Type B pancreatic cell (in vitro differentiated cells): Measurements from ENCODE around the gene TKT. TPM values are rescaled to one million over a fixed set of nuclear protein-coding genes. Genes with fewer than 3 reads are reported as not detected.

Experiments used
- DNase-seq: peaks from one replicate; pipeline ENCODE4 v3.0.0; 2021; ENCODE audit warnings: mixed read lengths; ENCODE audit not compliant: unreplicated experiment; ENCODE audit errors: extremely low spot score
- H3K27ac Mint-ChIP-seq: 2 replicates; pipeline ENCODE4 v1.8.0; 2021; ENCODE audit warnings: mild to moderate bottlenecking, mixed read lengths
- H3K27me3 Mint-ChIP-seq: 2 replicates; pipeline ENCODE4 v1.8.0; 2021; ENCODE audit warnings: mixed read lengths
- H3K36me3 Mint-ChIP-seq: 2 replicates; pipeline ENCODE4 v1.8.0; 2021; ENCODE audit warnings: mixed read lengths
- H3K4me1 Mint-ChIP-seq: one replicate; pipeline ENCODE4 v1.8.0; 2021; ENCODE audit warnings: mixed read lengths; ENCODE audit not compliant: unreplicated experiment
- H3K4me3 Mint-ChIP-seq: 2 replicates; pipeline ENCODE4 v1.8.0; 2021; ENCODE audit warnings: mild to moderate bottlenecking, mixed read lengths
- H3K9me3 Mint-ChIP-seq: 2 replicates; pipeline ENCODE4 v1.8.0; 2021; ENCODE audit warnings: mixed read lengths
- total RNA-seq: library from RNA; stranded (reverse); gene quantifications from 2 replicates; pipeline ENCODE4 v1.2.1, GENCODE V29; 2021; ENCODE audit warnings: low replicate concordance
- TF ChIP-seq, protein P1 (sequence below): fragments of 200-600 bp; sonication (generic); conservative IDR thresholded peaks from 2 replicates; pipeline ENCODE4 v1.5.0; 2021; ENCODE audit warnings: antibody characterized with exemption, mild to moderate bottlenecking

Gene TKT
- total RNA-seq, 1 donor from 2014 or later = 318 TPM

DNA sequence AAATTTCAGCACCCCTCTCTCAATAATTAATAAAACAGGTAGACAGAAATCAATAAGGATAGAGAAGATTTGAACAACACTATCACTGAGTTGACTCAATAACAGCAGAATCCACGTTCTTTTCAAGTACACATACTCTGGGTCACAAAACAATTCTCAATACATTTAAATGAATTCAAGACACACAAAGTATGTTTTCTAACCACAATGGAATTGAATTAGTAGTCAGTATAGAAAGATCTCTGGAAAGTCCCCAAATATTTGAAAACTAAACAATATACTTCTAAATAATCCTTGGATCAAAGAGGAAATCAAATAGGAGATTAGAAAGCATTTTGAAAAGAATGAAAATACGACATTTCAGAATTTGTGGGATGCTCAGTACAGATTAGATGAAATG is 40.0 kb downstream of the TKT start:
- Mint-ChIP-seq H3K4me3 (no peak overlapping the region), H3K9me3 (no peaks in the 10 kb centered on the region), H3K27me3 (peaks cover 11% of the 10 kb centered on the region), H3K36me3 (peaks cover 4% of the 10 kb centered on the region), H3K4me1 (peaks cover 6% of the 10 kb centered on the region), H3K27ac (no peak overlapping the region)
- TF ChIP-seq, protein P1, sequence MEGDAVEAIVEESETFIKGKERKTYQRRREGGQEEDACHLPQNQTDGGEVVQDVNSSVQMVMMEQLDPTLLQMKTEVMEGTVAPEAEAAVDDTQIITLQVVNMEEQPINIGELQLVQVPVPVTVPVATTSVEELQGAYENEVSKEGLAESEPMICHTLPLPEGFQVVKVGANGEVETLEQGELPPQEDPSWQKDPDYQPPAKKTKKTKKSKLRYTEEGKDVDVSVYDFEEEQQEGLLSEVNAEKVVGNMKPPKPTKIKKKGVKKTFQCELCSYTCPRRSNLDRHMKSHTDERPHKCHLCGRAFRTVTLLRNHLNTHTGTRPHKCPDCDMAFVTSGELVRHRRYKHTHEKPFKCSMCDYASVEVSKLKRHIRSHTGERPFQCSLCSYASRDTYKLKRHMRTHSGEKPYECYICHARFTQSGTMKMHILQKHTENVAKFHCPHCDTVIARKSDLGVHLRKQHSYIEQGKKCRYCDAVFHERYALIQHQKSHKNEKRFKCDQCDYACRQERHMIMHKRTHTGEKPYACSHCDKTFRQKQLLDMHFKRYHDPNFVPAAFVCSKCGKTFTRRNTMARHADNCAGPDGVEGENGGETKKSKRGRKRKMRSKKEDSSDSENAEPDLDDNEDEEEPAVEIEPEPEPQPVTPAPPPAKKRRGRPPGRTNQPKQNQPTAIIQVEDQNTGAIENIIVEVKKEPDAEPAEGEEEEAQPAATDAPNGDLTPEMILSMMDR = no peak
- no peak for DNase-seq

DNA sequence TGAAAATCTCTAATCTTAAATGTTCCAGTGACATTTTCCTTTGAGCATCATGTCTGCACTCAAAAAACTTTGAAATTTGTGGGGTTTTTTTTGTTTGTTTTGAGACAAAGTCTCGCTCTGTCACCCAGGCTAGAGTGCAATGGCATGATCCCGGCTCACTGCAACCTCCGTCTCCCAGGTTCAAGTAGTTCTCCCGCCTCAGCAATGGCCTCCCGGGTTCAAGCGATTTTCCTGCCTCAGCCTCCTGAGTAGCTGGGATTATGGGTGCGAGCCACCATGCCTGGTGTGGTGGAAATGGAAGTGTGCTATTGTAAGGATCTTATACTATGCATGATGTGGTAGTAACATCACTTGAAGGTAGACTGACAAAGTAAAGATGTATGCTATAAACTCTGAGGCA is 42.5 kb downstream of the TKT start:
- Mint-ChIP-seq H3K36me3 (no peaks in the 10 kb centered on the region), H3K27ac (no peak overlapping the region), H3K27me3 (peaks cover 7% of the 10 kb centered on the region), H3K4me1 (no peaks in the 10 kb centered on the region), H3K9me3 (peaks cover 4% of the 10 kb centered on the region), H3K4me3 (no peak overlapping the region)
- DNase-seq = no peak
- TF ChIP-seq, protein P1 = no peak

DNA sequence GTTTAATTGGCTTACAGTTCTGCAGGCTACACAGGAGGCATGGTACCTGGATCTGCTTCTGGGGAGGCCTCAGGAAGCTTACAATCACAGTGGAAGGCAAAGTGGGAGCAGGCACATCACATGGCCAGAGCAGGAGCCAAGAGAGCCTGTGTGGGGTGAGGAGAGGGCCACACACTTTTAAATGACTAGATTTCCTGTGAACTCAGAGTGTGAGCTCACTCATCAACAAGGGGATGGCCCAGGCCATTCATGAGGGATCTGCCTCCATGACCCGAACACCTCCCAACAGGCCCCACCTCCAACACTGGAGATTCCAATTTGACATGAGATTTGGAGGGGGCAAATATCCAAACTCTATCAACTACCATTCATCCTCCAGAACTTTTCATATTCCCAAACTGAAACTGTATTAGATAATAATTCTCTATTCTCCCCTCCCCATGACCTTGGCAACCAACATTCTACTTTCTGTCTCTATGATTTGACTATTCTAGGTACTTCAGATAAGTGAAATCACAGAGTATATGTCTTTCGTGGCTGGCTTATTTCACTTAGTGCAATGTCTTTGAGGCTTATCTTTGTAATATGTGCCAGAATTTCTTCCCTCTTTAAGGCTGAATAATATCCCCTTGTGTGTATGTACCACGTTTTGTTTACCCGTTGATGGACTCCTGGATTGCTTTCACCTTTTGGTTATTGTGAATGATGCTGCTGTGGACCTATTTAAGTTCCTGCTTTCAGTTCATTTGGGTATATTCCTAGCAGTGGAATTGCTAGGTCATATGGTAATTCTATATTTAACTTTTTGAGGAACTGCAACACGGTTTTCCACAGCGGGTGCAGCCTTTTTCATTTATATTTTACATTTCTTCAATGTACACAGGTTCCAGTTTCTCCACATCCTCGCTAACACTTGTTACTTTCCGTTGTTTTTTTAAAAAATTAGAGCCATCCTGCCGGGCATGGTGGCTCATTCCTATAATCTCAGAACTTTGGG is 43.8 kb downstream of the TKT start:
- H3K4me3 Mint-ChIP-seq = no peak overlapping the region
- no peak for DNase-seq
- H3K27ac Mint-ChIP-seq = no peak overlapping the region
- peaks cover 4% of the 10 kb centered on the region for H3K9me3 Mint-ChIP-seq
- no peaks in the 10 kb centered on the region for H3K4me1 Mint-ChIP-seq
- H3K36me3 Mint-ChIP-seq = no peaks in the 10 kb centered on the region
- H3K27me3 Mint-ChIP-seq = peaks cover 4% of the 10 kb centered on the region
- TF ChIP-seq, protein P1 = no peak

DNA sequence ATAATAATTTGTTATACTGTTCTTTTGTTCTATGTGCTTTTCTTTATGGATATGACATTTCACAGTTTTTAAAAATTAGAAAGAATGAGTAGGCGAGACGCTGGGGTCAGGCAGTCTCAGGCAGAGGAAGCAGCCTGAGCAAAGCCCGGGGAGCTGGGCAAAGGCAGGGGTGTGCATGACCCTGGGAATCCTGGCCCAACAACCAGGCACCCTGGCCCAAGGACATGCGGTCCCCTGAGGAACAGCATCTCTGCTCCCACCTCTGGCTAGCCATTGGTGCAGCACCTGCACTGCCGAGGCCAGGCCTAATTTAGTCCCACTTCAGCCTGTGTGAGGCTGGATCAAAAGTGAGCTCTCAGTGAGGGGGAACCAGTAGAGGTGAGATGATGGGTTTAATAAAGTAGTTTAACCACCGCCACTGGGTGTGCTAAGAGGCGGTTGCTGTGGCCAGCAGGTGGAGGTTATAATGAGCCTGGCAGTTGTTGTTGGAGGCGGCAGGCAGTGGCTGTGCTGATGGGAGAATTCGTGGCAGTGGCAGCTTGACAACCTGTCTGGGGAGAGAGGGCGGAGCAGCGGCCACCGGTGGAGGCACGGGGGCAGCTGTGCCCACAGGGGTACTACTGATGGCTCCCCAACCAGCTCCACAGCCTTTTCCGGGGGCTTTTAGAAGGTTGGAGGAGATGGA is 53.3 kb downstream of the TKT start:
- Mint-ChIP-seq H3K36me3 (no peaks in the 10 kb centered on the region), H3K4me3 (no peak overlapping the region), H3K9me3 (no peaks in the 10 kb centered on the region), H3K27ac (no peak overlapping the region), H3K4me1 (no peaks in the 10 kb centered on the region), H3K27me3 (peaks cover 10% of the 10 kb centered on the region)
- TF ChIP-seq, protein P1 = no peak
- no peak for DNase-seq

DNA sequence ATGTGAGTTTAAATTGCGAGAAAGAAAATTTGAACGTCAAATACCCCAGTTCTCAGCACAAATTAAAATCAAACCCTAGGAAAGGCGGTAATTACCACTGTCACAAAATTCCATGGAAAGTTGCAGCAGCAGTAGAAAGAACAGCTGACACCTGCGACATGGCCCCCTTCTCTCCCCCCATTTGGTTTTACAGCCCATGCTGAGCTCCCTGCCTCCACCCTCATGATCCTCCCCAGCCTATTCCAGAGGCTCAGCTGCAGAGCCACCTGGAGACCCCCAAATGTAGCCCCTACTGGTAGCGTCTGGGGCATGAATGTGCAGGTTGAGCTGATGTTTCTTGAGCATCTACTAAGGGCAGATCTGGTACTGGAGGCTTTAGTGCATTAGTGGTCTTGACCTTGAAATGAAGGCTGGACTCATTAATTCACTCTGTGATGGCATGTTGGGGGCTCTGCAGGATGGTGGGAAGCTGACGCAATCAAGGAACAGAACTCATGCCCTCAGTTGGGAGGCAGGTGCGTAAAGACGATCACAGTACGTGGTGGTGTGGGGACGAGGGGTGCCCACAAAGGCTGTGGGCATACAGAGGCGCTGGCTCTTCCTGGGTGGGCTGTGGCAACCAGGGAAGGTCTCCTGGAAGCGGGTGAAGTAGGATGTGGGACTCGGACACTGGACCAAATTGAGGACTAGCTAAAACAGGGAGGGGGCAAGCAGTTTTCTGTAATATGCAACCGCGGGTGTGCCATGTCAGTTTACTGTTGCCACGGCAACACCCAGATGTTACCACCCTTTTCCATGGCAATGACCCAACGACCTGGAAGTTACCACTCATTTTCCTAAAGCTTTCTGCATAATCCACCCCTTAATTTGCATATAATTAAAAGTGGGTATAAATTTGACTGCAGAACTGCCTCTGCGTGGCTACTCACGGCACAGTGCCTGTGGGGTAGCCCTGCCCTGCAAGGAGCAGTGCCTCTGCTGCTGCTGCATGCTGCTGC is 55.0 kb downstream of the TKT start:
- H3K4me1 Mint-ChIP-seq = peaks cover 3% of the 10 kb centered on the region
- no peaks in the 10 kb centered on the region for H3K36me3 Mint-ChIP-seq
- H3K27ac Mint-ChIP-seq = no peak overlapping the region
- no peak overlapping the region for H3K4me3 Mint-ChIP-seq
- peaks cover 10% of the 10 kb centered on the region for H3K27me3 Mint-ChIP-seq
- TF ChIP-seq, protein P1 = no peak
- DNase-seq = no peak
- no peaks in the 10 kb centered on the region for H3K9me3 Mint-ChIP-seq
